NCI-H524 treated with DMSO at 0.1 percent for 48 hours (cell line): ENCODE measurements around the gene KIF25.

Experiments
- DNase-seq: peaks from one replicate; lab custom pipeline; 2025; lab: John Stamatoyannopoulos, UW

Gene KIF25

DNA sequence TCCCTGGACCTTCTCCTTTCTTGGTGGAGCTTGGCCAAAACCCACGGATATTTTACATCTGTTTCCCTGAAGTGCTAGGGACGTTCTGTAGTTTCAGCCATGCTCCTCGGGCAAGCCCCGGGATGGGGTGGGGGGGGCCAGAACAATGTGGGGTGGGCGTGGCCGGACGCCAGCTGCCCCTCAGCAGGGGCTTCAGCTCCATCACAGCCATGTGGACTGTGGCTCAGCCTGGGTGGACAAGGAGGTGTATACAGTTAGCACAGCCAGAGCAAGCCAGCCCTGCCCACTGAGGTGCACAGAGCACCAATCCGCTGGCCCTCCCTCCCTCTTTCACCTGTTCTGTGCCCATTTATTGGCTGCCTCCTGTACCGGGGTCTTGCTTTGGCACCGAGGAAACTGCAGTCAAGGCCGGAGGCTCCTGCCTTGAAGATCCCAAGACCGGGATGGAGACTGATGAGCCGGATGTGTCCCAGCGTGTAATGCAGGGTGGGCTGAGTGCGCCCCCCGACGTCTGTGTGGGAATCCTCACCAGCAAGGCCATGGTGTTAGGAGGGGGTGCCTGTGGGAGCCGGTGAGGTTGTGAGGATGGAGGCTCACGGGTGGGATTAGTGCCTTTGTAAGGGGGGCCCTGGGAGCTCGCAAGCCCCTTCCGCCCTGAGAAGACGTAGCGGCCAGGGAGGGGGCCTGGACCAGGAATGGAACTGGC is 53.6 kb downstream of the KIF25 start:
- no peak for DNase-seq

- DNase-seq: no peak
These were observed 54.2 kb downstream of the KIF25 start for GRCh38 chr6:168051648-168052047.

- DNase-seq: no peak
These were observed 54.9 kb downstream of the KIF25 start for GRCh38 chr6:168052291-168052891.

GRCh38 chr6:168053086-168053956 is 55.9 kb downstream of the KIF25 start:
- DNase-seq: no peak

GRCh38 chr6:168053957-168054471 is 56.5 kb downstream of the KIF25 start:
- DNase-seq: no peak

- no peak for DNase-seq
These were observed 57.5 kb downstream of the KIF25 start for GRCh38 chr6:168054765-168055560.

- no peak for DNase-seq
These were observed 58.4 kb downstream of the KIF25 start for GRCh38 chr6:168055696-168056489.

DNA sequence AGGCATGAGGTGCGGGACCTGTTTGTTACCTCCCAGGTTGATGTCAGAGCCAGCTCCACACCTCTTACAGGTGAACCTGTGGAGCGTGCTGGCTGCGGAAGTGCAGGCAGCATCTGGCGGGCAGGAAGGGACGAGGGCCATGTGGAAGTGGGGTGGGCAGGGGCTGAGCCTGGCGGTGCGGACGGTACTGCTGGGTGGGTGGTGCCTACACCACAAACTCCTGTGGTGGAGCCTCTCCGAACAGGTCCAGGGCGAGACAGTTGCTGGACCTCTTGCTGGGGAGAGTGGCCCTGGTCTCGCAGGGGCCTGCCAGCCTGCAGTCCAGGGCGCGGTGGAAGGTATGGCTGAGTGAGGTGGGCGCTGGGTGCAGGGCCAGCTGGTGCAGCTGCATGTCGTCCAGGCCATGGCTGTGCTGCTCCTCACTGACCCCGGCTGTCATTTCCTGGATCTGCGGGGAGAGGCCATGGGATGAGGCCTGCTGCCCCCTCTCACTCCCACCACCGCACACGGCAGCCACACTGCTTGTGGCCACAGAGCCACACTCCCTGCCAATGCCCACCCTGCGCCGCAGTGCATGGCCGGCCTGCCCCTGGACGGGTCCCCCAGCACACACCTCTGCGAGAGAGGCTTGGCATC is 59.5 kb downstream of the KIF25 start:
- DNase-seq: no peak

GRCh38 chr6:168057836-168058235 is 60.4 kb downstream of the KIF25 start:
- DNase-seq: no peak

DNA sequence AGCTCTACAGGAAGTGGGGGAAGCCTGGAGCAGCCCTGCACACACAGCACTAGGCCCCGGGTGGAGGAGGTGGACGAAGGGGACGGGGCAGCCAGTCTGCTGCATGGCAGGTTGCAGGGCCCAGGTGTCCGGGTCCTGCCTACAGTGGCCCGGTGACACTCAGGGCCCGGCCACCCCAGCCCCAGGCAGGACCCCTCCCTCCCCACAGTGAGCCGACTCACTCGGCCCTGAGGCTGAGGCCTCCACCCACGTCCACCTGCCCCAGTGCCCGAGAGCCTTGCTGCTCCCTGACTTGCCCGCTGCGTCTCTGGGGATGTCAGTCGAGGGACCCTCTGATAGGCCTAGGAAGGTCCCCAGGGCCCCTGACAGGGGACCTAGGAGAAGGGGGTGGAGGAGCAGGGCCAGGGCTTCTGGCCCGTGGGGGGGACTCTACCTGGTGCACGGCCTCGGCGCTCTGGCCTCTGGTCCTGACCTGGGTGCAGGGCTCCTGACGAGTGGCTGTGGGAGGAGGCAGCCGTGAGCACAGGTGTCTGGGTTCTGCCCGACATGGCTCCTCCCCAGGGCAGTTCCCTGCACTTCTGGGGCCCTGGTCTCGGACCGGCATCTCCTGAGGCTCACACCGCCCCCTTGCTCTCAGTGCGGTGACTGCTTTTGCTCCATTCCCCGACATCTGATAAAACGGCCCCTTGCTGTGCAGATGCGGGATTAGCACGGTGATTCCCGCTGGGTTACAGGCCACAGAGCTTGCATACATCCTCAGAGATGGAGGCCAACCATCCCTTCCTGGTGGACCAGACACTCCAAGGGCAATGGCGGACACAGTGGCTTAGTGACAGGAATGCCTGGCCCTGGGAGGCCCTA is 61.5 kb downstream of the KIF25 start:
- DNase-seq: no peak

GRCh38 chr6:168060521-168060931 is 63.1 kb downstream of the KIF25 start:
- no peak for DNase-seq

DNA sequence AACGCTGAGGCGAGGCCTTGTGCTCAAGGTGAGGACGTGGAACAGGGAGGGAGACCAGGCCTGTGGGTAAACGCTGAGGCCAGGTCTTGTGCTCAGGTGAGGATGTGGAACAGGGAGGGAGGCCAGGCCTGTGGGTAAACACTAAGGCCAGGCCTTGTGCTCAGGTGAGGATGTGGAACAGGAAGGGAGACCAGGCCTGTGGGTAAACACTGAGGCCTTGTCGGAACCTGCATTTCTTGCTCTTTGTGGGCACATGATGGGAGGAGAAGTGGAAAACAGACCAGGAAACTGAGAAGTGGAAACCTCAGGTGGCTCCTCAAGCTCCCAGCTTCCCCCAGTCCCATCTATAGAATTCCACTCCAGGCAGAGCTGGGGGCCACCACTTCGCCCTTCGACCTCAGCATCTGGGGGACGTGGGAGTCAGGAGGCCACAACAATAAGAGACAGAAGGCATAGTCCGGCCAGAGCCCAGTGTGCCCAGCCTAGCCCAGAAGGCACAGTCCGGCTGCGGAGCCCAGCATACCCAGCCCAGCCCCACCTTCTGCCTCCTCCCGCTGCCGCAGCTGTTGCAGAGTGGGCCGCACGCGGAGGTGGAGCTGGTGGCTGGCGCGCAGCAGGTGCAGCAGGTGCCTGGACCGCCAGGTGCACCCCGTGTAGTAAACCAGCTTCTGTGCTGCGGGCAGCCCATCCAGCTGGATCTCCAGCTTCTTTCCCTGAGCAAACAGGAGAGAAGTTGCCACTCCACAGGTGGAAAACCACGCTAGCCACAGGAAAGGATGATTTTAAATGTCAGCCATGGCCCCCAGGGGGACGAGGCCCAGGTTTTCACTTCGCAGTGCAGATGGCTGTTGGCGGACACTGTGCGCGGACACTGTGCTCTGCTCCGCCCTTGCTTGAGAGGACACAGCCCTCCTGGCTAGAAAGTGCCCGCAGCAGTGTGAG is 64.1 kb downstream of the KIF25 start:
- DNase-seq: no peak

- no peak for DNase-seq
These were observed 65.1 kb downstream of the KIF25 start for GRCh38 chr6:168062346-168063289.

DNA sequence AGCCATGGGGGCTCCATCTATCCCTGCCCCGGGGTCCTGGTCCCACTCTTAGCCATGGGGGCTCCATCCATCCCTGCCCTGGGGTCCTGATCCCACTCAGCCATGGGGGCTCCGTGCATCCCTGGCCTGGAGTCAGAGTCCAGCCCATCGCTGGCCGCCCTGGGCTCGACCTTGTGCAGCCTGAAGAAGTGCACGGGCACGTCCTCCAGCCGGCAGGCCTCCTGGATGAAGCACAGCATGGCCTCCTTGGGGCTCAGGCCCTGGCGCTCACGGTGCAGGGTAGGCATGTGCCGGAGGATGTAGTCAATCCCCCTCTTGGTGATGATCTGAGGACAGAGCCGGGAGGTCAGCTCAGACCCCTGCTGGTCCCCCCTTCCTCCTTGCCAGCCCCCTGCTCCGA is 66.0 kb downstream of the KIF25 start:
- no peak for DNase-seq

DNA sequence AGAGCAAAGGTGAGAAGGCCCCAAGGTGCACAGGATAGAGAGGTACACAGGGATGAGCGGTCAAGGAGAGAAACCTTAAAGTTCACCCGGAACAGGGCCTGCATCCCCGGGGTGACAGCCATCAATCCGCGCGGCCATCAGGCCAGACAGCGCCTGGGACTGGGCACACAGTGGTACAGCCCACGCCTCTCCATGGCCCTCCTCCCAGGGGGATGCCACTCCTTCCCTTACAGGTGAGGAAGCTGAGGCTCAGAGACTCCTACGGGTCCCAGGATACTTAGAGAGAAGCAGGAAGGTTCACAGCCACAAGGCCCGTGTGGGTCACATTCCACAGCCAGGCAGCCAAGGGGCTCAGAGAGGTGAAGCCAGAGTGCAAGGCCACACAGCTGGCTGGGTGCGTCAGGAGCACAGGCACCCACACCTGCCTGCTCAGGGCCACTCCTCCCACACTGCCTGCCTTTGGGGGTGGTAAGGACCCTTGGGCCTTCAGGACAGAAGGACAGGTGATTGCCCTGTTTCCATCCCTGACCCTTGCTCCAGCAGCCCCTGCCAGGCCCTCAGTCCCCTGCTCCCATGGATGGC is 66.8 kb downstream of the KIF25 start:
- DNase-seq: no peak

DNA sequence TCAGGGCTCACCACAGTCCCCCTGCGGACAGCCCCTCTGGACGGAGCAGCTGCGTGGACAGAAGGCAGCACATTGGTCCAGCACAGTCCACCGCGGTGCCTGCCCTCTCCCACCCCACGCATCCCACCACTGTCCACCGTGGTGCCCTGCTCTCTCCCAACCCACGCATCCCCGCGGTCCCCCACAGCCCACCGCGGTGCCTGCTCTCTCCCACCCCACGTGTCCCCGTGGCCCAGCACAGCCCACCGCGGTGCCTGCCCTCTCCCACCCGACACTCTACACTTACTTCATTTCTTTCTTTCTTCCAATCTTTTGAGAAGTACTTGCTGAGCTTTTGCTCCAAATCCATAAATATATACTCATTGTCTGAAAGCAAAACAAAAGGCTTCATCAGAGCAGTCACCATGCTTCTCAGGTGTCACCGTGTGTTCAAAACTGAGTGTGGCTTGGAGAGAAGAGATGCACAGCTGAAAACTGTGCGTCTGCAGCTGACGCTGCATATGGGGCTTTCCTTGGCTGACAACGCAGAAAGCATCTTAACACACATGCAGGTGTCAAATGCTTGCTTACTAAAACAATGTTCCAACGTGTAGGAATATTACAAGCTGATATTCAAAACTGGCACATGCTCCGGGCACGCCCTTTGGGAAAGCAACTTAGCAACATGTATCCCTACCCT is 69.7 kb downstream of the KIF25 start:
- DNase-seq: no peak
